Pancreas (tissue), 10 donors: Measurements from ENCODE around the gene FOSL1. TPM values are rescaled to one million over a fixed set of nuclear protein-coding genes. Genes with fewer than 3 reads are reported as not detected.

ENCODE experiments used
- ATAC-seq, 4 donors: fragments of 200-7000 bp; cut with Tn5 transposase; one replicate each; pipeline versions ENCODE4 v1.8.0 to v1.9.1; 2020; ENCODE audit warnings: mild to moderate bottlenecking in 4 of 4, moderate library complexity in 4 of 4
- DNase-seq, 6 donors: peaks; one replicate each; pipeline ENCODE4 v3.0.0-alpha.2; 2020
- FAIRE-seq: peaks from 2 replicates; lab custom pipeline; 2012; peaks lifted over from hg19 to GRCh38; lab: Jason Lieb, UNC
- H3K27ac ChIP-seq, 4 donors: fragments of 200-600 bp; sonication (generic); 1 replicate in 3 of 4; 2 replicates in 1 of 4; pipeline versions ENCODE4 v1.5.0 to v1.8.0; 2020
- H3K27me3 ChIP-seq, 4 donors: fragments of 200-600 bp; one replicate each; pipeline ENCODE4 v1.8.0; 2021
- H3K36me3 ChIP-seq, 3 donors: fragments of 200-600 bp; sonication (generic) in 1 of 3; one replicate each; pipeline versions ENCODE4 v1.5.0 to v1.8.0; 2020 to 2021
- H3K4me1 ChIP-seq, 3 donors: fragments of 200-600 bp; one replicate each; pipeline ENCODE4 v1.8.0; 2021
- H3K4me3 ChIP-seq, 4 donors: fragments of 200-600 bp; sonication (generic) in 2 of 4; one replicate each; pipeline versions ENCODE4 v1.5.0 to v1.8.0; 2020 to 2021
- H3K9me3 ChIP-seq, 4 donors: fragments of 200-600 bp; one replicate each; pipeline ENCODE4 v1.8.0; 2021
- WGBS, 2 donors: extraction: QIAGEN DNeasy Blood & Tissue Kit; methylation state at CpG; one replicate each; pipeline ENCODE4 v1.1.7; 2013; 5-methylcytosine and 5-hydroxymethylcytosine counted together
- intact Hi-C, 3 donors: fragments of 100-400 bp; cut with DNase I; formaldehyde crosslinking; loops; one replicate each; pipeline versions ENCODE4 v1.11.1 to v1.14.2; 2022
- polyA plus RNA-seq, 2 donors: library from polyadenylated mRNA; stranded (reverse); fragments of 200-250 nt; gene quantifications; one replicate each; pipeline ENCODE4 v1.2.3, GENCODE V29; 2013
- total RNA-seq, 6 donors: library from RNA; stranded (reverse); fragmentation: NEBNext Ultra II Directional in 4 of 6; extraction: Animal tissue kit (Norgen Biotek cat#: 25700) in 4 of 6; gene quantifications; one replicate each; pipeline versions ENCODE4 v1.2.1 to v1.2.4, GENCODE V29; 2021 to 2023
- TF ChIP-seq, protein P1 (sequence below), 4 donors: fragments of 200-600 bp; sonication (generic) in 3 of 4; IDR thresholded peaks; one replicate each; pipeline versions ENCODE4 v1.5.0 to v1.8.0; 2021; ENCODE audit warnings: antibody characterized with exemption in 4 of 4
- donor health status: healthy with polysubstance abuse.
- donor health status: DM: no; HTN: no; CAD: no; lungs with moderate emphysema.
- donor health status: DM: no; HTN: no; CAD: no.
- donor health status: control.
- donor health status: control.
- donor health status: Bipolar disorder and iron deficiency.
- donor health status: DM: yes; HTN: yes; CAD: no.
- donor health status: DM: no; HTN: no; CAD: no.
- donor health status: DM: no; HTN: no; CAD: no.
- donor health status: DM: yes; HTN: yes; CAD: no.

FOSL1 gene
- total and polyA plus RNA-seq, 8 donors = 0.19 to 4.3 (median 0.69) TPM

DNA sequence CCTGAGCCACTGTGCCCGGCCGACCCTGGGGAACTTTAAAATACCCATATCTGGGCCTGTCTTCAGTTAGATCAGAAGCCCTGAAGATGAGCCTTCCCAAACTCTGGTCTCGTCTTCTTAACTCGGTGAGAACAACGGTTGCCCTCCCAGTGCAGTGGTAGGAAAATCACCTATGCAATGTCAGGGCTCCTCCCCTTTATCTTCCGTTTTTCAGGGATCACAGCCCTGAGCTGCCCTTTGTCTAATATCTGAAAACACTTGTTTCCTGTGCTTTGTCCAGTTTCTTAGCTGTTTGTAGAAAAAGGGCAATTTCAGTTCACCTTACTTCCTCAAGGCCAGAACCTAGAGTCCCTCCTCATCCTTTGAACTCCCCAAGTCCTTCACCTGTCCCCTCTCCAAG, 28.5 kb upstream of the FOSL1 start:
- intact Hi-C loops = no loop called here
- no peaks in the 10 kb centered on the region for H3K4me1 ChIP-seq
- ATAC-seq (no peak), FAIRE-seq (no peak), DNase-seq (no peak)
- H3K27me3 ChIP-seq = no peaks in the 10 kb centered on the region
- no peaks in the 10 kb centered on the region for H3K9me3 ChIP-seq
- H3K27ac ChIP-seq = no peak overlapping the region
- H3K36me3 ChIP-seq = no peaks in the 10 kb centered on the region
- no peak overlapping the region for H3K4me3 ChIP-seq
- WGBS, 2 donors = 59 to 71% methylated on average over 6 of the region's 6 CpGs
- TF ChIP-seq, protein P1, sequence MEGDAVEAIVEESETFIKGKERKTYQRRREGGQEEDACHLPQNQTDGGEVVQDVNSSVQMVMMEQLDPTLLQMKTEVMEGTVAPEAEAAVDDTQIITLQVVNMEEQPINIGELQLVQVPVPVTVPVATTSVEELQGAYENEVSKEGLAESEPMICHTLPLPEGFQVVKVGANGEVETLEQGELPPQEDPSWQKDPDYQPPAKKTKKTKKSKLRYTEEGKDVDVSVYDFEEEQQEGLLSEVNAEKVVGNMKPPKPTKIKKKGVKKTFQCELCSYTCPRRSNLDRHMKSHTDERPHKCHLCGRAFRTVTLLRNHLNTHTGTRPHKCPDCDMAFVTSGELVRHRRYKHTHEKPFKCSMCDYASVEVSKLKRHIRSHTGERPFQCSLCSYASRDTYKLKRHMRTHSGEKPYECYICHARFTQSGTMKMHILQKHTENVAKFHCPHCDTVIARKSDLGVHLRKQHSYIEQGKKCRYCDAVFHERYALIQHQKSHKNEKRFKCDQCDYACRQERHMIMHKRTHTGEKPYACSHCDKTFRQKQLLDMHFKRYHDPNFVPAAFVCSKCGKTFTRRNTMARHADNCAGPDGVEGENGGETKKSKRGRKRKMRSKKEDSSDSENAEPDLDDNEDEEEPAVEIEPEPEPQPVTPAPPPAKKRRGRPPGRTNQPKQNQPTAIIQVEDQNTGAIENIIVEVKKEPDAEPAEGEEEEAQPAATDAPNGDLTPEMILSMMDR (IDR thresholded peaks at IDR 0.05) = no peak

DNA sequence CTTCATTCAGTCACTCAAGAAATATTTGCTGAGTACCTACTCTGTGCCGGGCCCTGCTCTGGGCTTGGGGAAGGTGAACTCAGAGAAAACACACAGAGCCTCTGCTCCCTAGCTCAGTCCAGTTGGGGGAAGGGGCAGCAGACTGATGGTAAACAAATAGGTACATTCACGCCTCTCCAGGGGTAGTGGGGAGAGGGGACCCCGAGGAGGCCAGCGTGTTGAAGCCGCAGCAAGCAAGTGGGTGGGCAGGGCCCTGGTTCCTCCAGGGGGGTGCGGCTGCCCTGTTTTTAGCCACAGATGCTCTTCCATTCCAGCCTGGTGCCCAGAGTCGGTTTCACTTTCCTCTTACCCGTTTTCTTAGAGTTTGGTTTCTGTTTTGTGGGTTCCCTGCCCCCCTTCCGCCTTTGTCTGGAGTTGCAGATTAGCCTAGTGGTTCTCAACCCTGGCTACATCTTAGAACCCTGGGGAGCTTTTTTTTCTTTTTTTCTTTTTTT, 27.8 kb upstream of the FOSL1 start:
- Histone ChIP-seq H3K4me3 (no peak overlapping the region), H3K4me1 (no peaks in the 10 kb centered on the region), H3K9me3 (no peaks in the 10 kb centered on the region), H3K27ac (no peak overlapping the region), H3K27me3 (no peaks in the 10 kb centered on the region), H3K36me3 (no peaks in the 10 kb centered on the region)
- ATAC-seq (peak in 2 of 4 donors; percentile 58 to 69), FAIRE-seq (no peak), DNase-seq (no peak)
- intact Hi-C loops = no loop called here
- WGBS, 2 donors = 53 to 60% methylated on average over 9 of the region's 9 CpGs
- TF ChIP-seq, protein P1 (IDR thresholded peaks at IDR 0.05) = no peak

DNA sequence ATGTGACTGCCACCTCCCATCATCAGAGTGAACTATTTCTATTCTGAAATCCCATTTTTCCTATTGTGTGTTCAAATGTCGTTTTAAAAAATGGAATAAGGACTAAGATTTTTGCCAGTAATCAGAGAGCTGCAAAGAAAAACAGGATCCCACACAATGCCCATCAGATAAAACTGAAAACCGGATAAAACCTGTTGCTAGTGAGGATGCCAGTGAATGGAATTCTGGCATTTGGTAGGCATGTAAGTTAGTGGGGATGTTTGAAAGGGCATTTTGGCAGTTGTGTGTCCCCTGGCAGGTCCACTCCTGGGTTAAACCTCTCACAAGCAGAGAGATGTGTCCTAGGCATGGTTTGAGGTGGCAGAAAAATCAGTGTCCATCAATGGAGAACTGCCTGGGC, 25.2 kb upstream of the FOSL1 start:
- FAIRE-seq (no peak), DNase-seq (no peak), ATAC-seq (no peak)
- Histone ChIP-seq H3K36me3 (no peaks in the 10 kb centered on the region), H3K9me3 (no peaks in the 10 kb centered on the region), H3K27ac (no peak overlapping the region), H3K27me3 (no peaks in the 10 kb centered on the region), H3K4me1 (peaks cover 0 to 5% (median 3%) of the 10 kb centered on the region in 3 donors), H3K4me3 (no peak overlapping the region)
- 26 to 36% methylated on average over 2 of the region's 2 CpGs for WGBS, 2 donors
- intact Hi-C loops = no loop called here
- TF ChIP-seq, protein P1 (IDR thresholded peaks at IDR 0.05) = no peak

DNA sequence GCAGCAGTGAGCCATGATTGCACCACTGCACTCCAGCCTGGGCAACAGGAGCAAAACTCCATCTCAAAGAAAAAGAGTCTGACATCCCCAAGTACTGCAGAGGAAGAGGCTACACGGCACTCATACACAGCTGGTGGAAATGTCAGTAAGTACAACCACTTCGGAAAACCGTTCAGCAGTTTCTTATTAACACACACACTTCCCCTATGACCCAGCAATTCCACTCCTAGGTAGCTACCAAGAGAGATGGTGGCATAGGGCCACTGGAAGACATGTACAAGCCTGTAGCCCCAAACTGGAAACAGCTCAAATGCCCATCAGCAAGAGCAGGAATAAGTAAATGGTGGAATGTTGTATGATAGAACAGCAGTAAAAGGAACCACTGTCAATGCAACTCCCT, 22.4 kb upstream of the FOSL1 start:
- no peak for DNase-seq
- Histone ChIP-seq H3K27me3 (no peaks in the 10 kb centered on the region), H3K36me3 (no peaks in the 10 kb centered on the region), H3K27ac (no peak overlapping the region), H3K4me1 (peaks cover 0 to 11% (median 10%) of the 10 kb centered on the region in 3 donors), H3K4me3 (no peak overlapping the region), H3K9me3 (no peaks in the 10 kb centered on the region)
- intact Hi-C loops = no loop called here
- TF ChIP-seq, protein P1 (IDR thresholded peaks at IDR 0.05) = no peak
- FAIRE-seq = no peak
- ATAC-seq = no peak
- 89% methylated on average over 3 of the region's 3 CpGs for WGBS, 2 donors

DNA sequence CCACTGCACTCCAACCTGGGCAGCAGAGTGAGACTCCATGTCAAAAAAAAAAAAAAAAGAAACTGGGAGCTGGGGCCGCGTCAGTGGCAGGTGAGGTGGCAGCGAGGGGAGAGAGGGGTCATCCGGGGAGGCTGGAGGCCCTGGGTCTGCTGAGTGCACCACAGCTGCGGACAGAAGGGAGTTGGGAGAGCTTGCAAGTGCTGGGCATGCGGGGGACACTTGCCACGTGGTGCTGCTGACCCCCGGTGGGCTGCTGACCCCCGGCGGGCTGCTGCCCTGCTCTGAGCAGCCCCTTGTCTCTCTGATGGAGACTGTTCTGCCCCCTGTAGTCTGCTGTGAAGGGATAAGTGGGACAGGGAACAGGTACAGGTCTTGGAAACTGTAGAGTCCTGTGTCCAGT, 21.7 kb upstream of the FOSL1 start:
- H3K27me3 ChIP-seq = no peaks in the 10 kb centered on the region
- no peak overlapping the region for H3K27ac ChIP-seq
- no peak for ATAC-seq
- H3K9me3 ChIP-seq = no peaks in the 10 kb centered on the region
- TF ChIP-seq, protein P1 (IDR thresholded peaks at IDR 0.05) = no peak
- peaks cover 0 to 17% (median 12%) of the 10 kb centered on the region in 3 donors for H3K4me1 ChIP-seq
- no peak for DNase-seq
- intact Hi-C loops = no loop called here
- no peak overlapping the region for H3K4me3 ChIP-seq
- 90 to 95% methylated on average over 10 of the region's 10 CpGs for WGBS, 2 donors
- no peaks in the 10 kb centered on the region for H3K36me3 ChIP-seq
- FAIRE-seq = no peak
